NCI-H526 (cell line): ENCODE results near the gene ATP6V0D1.
"Not testable (repeated sequence)": the region's sequence is repeated elsewhere in the genome, so short reads cannot be mapped to it uniquely, and the experiment has no call there.

Experiments used
- DNase-seq, 2 experiments: peaks; one replicate each; lab custom pipeline; 2025; lab: John Stamatoyannopoulos, UW

Gene ATP6V0D1

DNA sequence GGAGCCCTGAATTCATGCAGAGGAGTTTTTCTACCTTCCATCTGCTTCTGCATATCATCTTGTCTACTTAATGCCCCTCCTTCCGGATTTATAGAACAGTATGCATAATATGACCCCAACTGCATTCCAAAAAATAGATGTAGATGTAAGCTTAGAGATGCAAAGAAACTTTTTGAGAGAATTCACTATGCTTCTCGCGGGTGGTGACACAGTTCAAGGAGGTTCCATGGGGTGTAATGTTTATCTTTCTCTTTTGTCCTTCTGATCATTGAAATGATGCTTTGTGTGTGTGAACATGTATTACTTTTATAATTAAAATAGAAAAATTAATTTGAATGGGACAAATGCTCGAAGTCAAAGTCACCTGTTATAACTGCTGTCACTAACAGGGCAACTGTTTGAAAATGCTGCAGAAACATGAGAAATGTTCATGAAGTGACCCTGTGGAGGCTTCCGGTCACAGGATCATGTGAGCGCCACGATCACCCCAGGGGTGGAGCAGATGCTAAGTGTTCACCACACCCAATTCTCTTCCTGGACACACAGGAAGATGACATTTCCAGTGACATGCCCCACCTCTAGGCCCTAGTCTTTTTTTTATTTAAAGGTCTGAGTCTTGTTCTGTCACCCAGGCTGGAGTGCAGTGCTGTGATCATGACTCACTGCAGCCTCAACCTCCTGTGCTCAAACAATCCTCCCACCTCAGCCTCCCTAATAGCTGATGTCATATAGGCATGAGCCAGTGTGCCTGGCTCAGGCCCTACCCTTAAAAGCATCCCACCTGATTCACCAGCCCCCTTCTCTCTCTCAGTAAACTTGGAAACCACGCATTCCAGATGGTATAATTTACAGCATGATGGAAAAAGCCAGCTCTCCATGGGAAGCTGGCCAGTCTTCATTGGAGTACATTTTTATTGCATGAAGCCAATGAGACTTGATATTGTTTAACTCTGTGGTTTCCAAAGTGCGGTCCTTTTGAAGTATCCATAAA is 23.4 kb upstream of the ATP6V0D1 start:
- no peak for DNase-seq

- DNase-seq = no peak
Measured at GRCh38 chr16:67499106-67499505, 18.1 kb upstream of the ATP6V0D1 start.

- no peak for DNase-seq
Measured at GRCh38 chr16:67490335-67491096, 9.6 kb upstream of the ATP6V0D1 start.

GRCh38 chr16:67489401-67490083 is 8.6 kb upstream of the ATP6V0D1 start:
- no peak for DNase-seq

- DNase-seq = not testable (repeated sequence)
Measured at GRCh38 chr16:67487561-67487960, 6.6 kb upstream of the ATP6V0D1 start.

DNA sequence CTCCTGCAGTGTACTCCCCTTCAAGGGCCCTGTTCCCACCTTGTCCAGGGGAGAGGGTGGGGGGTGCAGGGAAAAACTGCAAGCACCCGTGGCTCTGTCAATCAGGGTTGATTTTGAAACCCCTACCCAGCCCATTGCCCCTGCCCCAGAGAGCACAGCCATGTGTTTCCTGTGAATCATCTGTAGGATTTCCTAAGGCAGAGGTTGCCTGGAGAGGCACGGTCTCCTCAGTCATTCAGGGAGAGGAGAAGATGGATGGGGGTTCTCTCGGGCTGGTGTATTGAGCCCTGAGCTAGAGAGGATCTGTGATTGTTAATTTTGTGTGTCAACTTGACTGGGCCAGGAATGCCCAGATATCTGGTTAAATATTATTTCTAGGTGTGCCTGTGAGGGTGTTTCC is 5.8 kb upstream of the ATP6V0D1 start:
- no peak for DNase-seq

DNA sequence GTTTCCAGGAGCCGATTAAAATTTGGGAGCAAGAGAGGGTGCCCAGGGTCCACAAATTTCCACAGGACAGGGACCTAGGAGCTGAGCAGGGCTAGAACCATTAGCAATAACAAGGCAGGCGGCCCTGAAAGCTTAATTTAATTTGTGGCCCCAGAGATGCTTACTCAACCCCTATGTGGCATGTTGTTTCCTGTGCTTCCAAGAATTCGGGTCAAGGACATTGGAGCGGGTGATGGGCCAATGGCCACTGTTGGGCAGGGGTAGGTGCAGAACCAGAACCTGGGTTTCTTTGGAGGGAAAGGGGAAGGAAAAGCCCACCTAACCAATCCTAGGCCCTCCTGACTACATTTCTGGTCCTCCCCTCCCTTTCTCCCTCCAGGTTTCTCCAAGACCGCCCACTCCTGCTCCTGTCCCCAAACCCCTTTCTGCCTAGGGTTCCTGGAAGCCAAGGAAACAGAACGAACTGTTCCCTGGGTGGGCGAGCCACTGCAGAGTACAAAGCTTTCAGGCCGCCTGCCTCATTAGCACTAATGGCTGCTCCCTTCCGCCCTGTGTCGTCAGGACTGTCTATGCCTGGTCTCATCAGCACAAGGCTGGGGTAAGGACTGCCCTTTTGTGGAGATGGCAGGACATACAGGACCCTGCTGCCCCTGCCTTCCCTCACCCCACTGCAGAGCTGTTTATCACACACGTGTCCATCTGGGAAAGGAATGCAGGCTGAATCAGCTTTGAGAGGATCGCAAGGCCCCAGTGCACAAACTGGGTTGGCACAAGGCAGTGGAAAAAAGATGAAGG is 3.0 kb upstream of the ATP6V0D1 start:
- DNase-seq = no peak

- no peak for DNase-seq
Measured at GRCh38 chr16:67483150-67483549, 2.2 kb upstream of the ATP6V0D1 start, which contains the start of gene AGRP. Gene AGRP, minus strand, starts transcription at chr16:67483547. Its CDS starts 149 bp downstream, at chr16:67483398.

DNA sequence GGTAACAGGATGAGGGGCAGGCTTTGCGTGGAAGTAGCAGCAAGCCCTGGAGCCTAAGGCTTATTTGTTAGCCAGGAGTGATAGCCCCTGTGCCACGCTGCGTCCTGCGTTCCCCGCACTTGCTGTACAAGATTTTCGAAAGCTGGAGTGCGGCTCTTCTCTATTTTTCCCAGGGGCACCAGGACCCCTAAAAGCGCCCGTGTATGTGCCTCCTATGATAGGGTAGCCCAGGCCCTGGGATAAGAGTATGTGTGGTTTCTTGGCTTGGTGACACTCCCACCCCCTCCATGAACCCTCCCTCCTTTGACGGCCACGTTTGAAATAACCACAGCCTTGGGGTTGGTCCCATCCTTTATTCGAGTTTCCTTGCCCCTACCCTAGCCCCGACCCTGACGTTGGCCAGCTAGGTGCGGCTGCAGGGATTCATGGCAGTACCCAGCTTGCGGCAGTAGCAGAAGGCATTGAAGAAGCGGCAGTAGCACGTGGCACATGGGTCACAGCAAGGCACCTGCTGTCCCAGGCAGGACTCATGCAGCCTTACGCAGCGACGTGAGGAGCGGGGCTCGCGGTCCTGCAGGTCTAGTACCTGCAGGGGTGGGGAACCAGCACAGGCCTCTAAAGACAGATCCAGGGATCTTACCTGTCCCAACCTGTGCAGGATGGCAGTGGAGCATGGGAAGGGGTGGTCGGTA is 1.4 kb upstream of the ATP6V0D1 start:
- no peak for DNase-seq

DNA sequence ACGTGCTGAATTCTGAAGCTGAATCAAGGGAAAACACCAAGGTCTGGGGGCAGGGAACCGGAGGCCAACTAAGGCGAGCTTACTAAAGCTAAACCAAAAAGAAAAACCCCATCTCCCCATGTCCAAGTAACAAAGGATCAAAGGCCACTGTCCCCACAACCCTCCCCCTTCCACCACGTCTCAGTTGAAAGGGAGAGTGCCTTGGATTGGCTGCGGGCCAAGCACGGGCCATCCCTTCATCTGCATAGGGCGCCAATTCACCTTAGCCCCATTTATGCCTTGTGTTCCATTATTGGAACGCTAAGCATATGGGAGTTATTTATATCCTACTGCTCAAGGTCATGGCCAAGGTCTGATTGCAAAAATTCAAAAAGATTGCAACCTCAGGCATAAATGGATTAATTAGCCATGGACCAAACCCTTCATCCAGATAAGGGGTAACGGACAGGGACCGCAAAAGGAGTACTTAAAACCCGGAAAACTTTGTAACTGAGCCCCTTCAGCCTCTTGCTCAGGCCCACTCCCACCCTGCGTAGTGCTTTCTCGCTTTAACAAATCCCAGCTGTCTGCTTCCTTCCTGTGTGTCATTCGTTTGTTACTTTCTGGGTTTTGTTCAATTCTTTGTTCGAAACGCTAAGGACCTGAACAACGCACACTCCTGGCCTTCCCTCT is 740 bp upstream of the ATP6V0D1 start:
- peak in 1 of 2 experiments; percentile 33 for DNase-seq

GRCh38 chr16:67477960-67478554 is 2.9 kb downstream of the ATP6V0D1 start:
- no peak for DNase-seq

DNA sequence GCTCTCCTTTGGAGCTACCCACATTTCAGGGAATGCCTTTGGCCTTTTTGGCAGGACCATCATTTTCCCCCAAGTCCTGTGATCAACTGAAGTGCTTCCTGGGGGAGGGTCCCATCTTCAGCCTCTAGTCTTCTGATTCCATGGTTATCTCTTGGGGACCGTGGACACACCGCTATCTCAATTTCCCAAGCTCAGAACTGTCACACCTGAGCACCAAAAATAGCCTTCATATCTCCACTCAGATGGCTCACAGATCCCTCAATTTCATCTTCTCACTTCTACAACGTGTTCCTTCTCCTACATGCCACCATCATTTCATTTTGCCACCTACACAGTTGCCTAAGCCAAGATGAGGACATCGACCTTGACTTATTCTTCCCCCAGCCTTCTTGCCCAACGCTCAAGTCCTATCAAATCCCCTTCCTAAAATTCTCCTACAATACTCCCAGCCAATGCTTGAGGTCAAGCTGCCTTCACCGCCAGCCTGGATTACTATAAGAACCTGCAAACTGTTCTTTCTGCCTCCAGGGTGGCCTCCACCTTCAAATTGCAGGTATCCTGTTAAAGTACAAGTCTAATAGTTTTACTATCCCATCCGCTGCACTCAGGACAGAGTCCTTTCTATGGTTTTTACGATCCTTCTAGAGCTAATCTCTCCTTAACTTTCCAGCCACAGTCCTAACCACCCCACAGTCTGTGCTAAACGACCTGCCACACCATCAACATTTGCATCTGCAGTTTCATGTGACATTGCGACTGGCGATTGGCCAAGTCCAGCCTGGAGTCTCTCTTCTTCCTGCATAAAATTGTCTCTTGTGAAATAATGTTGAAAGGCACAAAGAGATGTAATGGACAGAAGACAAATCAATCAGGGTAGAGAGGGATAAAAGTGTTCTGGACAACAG is 6.2 kb downstream of the ATP6V0D1 start:
- peak in 1 of 2 experiments; percentile 6 for DNase-seq

GRCh38 chr16:67471758-67472384 is 9.1 kb downstream of the ATP6V0D1 start:
- DNase-seq = no peak

DNA sequence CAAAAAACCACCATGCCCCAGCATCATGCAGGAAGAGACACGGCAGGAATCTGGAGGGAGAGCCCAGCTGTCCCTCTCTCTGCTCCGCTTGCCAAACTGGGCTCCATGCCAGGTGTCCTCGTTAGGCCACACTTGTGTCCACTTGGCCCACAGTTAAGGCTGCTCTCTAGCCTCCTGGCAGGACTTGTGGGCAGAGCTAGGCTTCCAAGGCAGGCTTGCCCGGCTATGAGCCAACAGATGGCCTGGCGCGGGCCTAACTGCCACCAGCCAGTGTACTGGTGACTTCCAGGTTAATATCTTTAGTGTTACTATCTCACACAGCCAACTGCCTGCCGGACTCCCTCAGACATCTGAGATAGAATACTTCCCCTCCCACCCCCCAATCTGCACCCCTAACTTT is 10.6 kb downstream of the ATP6V0D1 start:
- DNase-seq = no peak

GRCh38 chr16:67468731-67469130 is 12.2 kb downstream of the ATP6V0D1 start:
- no peak for DNase-seq

DNA sequence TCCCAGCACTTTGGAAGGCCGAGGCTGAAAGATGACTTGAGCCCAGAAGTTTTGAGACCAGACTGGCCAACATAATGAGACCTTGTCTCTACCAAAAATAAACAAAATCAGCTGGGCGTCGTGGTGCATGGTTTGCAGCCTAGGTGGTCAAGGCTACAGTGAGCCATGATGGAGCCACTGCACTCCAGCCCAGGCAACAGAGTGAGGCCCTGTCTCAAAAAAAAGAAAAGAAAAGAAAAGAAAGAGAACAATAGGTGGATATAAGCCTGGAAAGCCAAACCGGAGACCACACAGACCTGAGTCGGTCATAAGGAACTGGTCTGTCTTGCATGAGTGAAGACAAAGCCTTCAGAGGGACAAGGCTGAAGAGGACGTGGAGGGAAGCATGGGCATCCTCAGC is 14.4 kb downstream of the ATP6V0D1 start:
- no peak for DNase-seq

DNA sequence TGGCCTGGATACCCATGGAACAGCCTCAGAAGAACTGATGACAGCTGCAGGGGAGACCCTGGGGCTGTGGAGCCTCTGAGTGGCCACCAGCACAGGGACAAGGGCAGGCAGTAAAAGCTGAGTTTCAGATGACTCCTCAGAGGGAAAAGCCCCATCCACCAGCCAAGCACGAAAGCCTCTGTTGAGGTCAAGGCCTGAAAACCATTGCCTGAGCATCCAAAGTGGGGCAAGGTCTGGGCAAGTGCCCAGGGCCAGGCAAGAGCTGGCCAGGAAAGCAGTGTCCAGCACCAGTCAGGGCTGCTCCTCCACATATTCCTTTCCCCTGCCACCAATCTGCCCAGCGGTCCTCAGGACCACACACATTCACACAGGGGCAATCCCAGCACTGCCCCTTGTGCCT is 16.4 kb downstream of the ATP6V0D1 start:
- DNase-seq = no peak

- DNase-seq = no peak
Measured at GRCh38 chr16:67463691-67464090, 17.3 kb downstream of the ATP6V0D1 start.
